A172 (cell line): Measurements from ENCODE around the gene DTX3. TPM values are rescaled to one million over a fixed set of nuclear protein-coding genes. Genes with fewer than 3 reads are reported as not detected.

ENCODE experiments used
- DNase-seq: peaks from one replicate; pipeline ENCODE4 v3.0.0-alpha.2; 2015; ENCODE audit warnings: low spot score
- total RNA-seq: library from RNA; depleted of rRNA; stranded (reverse); fragments of >200 nt; shearing (Covaris generic); gene quantifications from 2 replicates; pipeline ENCODE4 v1.2.3, GENCODE V29; 2014

DTX3 gene
- total RNA-seq, 1 experiment from 2014 or later: 13.6 TPM

DNA sequence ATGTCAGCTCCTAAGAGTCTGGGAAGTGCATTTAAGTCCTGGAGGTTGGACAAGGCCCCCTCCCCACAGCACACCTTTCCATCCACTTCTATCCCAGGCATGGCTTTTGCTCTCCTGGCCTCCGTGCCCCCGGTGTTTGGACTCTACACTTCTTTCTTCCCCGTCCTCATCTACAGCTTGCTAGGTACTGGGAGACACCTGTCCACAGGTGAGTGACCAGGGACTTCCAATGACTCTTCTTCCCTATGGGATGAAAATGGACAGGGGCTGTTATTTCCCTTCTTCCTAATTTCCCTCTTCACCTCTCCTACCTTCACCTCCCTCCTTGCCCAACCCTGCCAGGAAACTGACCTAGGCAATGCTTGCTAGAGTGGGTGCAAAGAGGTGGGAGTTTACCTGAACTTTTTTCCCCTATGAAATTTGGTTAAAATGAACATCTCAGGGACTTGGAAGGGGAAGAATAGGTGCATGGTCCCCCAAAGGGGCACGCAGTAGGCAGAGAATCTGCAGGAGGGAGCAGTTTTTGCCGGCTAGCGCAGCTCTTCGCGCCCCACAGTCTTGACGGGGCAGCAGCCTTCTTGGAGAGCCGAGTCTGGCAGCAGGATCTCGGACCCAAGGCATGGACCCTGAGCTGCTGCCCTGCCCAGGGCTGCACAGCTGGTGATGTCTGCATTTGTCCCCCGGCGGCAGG lies 15.8 kb downstream of the DTX3 start:
- DNase-seq: no peak

DNA sequence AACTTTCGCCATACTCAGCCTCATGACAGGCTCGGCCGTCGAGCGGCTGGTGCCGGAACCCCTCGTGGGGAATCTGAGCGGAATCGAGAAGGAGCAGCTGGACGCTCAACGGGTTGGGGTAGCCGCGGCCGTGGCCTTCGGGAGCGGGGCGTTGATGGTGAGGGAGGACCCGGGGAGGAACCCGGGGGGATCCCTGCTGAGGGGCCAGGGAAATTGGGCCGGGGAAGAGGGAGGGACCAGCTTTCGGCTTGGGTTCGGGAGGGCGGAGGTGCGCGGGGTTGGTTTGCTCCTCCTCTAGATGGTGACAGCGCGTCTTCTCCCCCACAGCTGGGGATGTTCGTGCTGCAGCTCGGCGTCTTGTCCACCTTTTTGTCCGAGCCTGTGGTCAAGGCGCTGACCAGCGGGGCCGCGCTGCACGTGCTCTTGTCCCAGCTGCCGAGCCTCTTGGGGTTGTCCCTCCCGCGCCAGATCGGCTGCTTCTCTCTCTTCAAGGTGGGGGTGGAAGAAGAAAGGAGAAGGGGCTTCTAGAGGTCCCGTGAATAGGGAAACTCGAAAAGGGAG lies 16.4 kb downstream of the DTX3 start:
- DNase-seq: no peak

DNA sequence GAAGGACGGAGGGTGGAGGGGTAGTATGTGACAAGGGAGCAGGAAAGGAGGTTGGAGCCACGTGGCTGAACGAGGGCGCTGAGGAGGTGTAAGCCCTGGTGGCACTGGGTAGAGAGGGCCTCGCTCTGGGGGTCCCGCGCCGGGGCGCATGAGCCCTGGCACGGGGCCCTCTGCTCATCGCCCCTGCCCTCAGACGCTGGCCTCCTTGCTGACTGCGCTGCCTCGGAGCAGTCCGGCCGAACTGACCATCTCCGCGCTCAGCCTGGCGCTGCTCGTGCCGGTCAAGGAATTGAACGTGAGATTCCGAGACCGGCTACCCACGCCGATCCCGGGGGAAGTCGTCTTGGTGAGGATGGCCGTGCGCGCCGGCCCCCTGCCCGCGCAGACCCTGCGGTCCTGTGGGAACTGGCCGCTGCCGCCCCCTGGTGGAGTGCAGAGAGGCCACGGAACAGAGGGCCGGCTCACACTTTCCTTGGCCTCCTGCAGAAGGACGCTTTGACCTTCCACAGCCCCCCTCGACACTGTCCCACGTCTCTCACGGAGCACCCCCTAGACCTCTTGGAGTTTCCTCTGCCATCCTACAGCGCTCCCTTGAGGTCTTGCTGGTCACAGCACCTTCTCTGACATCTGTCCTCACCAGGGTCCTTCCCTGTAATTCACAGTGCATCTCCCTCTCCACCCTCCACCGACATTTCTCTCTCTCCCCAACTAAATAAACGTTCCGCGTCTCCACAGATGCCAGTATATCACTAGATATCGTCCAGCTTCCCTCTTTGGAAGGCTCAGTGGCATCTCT lies 17.1 kb downstream of the DTX3 start:
- no peak for DNase-seq

DNA sequence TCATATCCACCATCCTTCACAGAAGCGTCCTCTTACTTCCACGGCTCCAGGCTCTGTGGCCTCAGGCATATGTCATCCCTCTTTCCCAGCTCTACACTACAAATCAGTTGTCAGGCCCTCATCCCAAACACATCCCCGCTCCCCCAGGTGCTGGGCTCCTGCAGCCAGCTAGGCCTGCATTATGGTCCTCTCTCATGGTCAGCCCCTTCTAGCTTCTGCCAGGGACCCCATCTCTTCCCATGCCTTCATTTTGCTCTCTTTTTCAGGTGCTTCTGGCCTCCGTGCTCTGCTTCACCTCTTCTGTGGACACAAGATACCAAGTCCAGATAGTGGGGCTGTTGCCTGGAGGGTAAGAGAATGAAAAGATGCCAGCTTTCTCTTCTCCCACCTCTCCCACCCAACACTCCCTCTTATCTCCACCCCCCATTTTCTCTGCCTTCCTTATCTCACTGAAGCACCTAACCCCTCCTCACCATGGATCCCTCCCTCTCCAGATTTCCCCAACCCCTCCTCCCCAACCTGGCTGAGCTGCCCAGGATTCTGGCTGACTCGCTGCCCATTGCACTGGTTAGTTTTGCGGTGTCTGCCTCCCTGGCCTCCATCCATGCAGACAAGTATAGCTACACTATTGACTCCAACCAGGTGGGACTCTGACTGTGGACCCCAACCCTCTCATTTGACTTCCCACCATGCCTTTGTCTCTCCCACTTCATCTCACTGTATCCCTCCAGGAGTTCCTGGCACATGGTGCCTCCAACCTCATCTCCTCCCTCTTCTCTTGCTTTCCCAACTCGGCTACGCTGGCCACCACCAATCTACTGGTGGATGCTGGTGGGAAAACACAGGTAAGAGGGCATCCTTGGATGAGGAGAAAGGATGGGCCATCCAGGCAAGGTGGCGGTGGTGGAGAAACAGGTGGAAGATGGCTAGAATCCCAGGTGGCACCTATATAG lies 17.9 kb downstream of the DTX3 start:
- no peak for DNase-seq

DNA sequence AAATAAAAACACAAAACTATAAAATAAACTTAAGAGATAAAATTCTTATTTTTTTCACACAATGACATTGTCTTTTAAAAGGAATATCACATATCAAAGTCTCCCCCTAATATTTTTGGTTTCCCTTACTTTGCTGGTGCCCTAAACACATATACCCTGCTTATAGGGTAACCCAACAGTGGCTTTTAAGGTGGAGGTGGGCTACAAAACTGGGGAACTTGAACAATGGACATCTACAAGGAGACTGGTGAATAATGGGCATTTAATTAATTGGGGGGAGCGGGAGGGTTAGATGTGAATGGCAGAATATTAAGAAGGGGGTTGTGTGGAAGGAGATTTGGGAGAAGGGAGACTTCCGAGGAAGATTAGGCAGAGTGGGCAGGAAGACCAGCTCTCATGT lies 18.8 kb downstream of the DTX3 start:
- no peak for DNase-seq

DNA sequence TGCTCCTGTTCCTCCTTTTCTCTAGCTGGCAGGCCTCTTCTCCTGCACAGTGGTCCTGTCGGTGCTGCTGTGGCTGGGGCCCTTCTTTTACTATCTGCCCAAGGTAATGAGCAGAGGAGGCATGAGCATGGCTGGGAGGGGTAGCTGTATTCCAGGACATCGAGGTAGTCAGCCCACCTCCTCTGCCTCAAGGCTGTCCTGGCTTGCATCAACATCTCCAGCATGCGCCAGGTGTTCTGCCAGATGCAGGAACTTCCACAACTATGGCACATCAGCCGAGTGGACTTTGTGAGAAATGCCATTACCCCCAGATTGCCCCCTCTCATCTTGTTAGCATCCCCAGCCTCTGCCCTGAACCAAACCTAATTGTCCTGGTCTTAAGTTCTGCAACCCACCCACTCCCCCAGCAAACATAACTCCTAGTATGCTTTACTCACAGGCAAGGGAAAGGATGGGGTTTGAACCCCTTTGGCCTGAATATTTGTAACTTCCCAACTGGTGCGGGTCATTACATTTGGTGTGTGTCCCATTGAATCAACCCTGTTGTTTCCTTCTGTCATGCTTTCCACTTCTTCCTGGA lies 19.3 kb downstream of the DTX3 start:
- no peak for DNase-seq

DNA sequence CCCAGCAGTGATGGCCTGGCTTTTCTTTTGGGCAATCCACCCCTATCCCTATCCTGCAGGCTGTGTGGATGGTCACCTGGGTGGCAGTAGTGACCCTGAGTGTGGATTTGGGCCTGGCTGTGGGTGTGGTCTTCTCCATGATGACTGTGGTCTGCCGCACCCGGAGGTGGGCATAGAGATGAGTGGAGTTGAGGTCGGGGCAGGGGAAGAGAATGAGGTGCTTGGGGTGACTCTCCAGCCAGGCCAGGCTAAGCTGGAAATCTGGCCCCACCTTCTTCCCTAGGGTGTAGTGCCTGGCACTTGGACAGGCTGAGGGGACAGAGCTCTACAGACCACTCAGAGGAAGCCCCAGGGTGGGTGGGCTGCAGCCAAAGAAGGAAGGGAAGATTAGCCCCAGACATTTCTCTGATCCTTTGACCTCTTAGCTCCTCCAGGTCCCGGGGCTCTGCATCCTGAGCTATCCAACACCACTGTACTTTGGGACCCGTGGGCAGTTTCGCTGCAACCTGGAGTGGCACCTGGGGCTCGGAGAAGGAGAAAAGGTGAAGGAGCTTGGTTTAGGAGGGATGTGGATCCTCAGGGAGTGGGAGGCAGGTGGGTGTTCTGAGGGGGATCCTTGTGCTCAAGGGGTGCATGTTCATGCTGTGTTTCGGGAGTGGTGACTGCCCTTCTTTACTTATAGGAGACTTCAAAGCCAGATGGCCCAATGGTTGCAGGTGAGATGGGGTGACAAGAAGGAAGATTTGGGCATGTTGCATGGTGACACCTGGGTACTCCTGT lies 20.0 kb downstream of the DTX3 start:
- DNase-seq: no peak

DNA sequence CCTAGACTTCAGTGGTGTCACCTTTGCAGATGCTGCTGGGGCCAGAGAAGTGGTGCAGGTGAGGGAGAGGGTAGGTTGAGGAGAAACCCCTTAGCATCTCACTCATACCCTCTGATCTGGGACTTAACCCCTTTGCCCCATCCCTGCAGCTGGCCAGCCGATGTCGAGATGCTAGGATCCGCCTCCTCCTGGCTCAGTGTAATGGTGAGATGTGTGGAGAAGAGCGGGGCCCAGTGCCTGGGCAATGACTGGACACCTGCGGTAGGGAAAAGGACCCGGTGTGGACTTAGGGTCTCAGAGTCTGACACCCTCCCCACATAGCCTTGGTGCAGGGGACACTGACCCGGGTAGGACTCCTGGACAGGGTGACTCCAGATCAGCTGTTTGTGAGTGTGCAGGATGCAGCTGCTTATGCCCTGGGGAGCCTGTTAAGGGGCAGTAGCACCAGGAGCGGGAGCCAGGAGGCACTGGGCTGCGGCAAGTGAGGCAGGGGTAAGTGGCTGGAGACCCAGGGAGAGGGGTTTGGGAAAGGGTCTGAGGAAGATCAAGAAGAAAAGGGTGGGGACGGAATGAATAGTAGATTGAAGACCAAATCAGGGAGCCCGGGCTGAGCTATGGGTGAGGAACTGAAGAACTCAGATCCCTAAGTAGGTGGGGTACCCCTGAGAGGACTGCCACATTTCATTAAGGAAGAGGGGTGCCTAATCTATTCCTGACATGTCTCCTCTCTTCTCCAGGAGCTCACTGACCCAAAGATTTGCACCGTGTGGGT lies 20.8 kb downstream of the DTX3 start:
- DNase-seq: no peak

DNA sequence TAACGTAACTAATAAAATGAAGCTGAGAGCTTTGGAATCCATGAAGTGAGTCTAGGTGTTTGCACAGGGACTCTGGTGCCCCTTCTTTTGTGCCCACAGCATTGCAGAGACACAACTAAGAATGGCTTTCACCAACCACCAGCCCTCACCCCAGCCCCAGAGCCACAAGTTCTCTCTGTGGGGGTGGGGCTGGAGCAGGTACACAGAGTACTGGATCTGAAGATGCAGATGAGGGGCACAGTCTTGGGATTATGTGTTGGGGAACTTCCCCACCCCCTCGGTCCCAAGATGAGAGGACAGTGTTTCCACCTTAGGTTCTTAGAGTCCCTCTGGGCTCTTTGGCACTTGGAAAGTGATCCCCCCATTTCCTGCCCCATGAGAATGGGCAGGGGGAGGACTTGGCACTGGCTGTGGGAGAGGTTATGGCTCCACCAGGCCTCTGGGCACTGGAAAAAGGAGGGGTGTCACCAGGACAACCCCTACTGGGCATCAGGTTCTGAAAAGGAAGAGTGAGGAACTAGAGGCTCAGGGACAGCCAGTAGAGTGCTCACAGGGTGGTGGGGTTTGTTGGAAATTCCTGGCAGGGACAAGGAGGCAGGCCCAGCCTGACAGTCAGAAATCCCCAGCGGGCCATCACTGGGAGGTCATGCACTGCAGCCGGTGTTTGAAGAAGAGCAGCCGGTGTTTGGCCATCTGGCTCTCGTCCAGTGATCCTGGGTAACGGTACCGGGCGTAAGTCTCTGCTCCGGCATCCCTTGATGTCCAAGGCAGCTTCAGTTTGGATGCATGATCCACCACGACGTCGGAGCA lies 21.7 kb downstream of the DTX3 start:
- no peak for DNase-seq

DNA sequence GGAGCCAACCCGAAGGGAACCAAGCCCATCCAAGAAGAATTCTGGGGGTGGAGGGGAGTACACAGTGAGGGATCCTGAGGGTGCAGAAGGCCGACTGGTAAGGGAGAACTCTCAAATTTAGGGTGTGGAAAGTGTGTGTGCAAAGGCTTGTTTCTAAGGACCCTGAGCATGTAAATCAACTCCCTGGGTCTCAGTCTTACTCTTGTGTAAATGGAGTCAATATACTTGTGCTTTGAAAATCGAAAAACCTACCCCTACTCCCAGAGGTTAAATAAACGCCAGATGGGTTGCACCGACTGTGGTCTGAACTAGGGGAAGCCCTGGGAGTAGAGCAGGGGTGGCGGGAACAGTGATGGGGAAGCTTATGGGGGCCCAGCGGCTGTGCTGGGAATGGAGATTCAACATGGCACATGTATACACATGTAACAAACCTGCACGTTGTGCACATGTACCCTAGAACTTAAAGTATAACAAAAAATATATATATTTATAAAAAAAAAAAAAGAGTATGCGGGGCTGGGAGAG lies 22.4 kb downstream of the DTX3 start:
- DNase-seq: no peak

DNA sequence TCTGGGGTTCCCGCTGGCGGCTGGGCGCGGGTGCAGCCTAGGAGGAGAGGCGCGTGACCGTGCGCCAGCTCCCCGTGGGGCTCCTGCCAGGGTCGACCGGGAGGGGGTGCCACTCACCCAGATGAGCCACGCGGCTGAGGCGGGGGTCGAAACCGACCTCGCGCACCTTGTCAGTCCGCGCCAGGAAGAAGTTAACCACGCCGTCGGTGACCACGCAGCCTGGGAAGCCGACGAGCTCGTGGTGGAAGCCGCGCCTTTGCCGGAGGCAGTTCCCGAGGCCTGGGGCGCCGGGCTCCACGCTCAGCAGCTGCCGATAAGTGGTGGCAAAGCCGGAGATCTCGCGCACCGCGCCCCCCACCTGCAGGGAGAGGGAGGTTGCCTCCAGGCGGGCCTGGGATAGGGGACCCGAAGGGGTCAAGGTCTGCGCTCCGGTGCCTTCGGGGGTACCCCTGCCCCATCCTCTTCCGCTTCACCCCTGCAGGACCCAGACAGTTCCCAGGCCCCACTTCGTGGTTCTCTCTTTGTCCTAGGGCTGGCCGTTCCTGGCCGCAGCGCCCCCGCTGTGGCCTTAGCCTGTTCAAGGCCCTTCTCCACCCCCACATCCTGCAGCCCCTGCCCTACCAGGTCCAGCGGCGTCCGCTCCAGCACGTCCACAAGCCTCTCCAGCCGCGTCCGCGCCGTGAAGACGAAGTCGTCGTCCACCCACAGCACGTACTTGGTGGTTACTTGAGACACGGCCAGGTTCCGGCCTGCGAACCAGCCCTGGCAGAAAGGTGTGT lies 23.1 kb downstream of the DTX3 start:
- DNase-seq: no peak

DNA sequence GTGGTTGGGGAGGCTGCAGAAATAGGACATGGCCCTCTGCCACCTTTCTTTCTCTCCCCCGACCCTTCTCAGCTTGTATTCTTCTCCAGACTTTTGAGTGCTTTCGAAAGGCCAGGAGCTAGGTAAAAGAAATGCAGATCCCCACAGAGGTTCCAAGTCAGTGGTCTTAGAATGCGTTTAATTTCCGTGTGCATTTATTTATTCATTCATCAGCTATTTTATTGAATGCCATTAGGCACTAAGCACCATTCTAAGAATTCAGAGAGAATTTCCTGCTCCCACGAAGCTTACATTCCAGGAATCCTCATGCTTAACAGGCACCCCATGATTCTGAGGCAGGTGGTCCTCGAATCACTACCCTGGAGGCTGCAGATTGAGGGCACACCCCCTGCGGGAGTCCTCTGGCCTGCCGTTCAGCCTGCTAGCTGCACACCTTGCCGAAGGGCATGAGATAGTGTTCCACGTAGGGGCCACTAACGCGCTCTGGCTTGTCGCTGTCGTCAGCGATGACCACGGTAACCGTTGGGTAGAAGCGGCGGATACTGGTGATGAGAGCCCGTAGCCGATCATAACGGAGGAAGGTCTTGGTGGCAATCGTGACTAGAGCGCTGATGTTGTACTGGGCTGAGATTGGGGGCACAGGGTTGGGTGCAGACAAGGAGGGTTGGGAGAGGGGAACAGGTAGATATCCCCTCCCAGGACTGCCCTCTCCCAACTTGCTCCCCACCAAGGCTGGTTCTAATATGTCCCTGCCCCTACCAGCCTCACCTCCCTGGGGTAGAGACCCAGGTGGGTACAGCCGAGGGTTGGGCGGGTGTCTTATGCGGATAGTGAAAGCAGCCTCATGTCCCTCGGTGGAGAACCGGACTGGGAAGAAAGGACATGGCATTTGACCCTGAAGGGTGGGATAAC lies 23.9 kb downstream of the DTX3 start:
- no peak for DNase-seq

DNA sequence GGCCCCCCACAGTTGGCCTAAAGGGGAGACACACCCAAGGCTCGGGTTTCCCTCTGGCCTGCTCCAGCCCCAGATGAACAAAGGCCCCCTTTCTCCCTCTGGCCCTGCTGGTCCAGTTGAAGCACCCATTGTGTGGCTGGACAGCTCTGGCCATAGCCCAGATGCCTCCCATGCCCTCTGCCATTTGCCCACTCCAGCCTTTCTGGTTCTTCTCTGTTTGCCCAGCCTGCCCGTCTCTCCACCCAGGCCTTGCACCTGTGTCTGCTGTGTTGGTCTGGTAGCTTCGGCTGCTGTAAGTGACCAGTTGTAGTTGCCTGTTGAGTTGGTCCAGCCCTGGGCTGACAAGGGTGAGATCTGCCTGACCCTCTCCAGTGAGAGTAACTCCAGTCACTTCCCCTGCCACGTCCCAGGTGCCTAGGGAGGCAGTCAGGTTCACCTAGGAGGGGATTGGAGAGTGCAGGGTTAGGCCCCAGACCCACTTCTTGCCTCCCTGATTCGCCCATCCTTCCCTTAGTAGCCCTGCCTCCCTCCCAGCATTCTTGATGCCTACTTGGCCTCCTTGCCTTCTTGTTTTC lies 25.4 kb downstream of the DTX3 start:
- DNase-seq: no peak

DNA sequence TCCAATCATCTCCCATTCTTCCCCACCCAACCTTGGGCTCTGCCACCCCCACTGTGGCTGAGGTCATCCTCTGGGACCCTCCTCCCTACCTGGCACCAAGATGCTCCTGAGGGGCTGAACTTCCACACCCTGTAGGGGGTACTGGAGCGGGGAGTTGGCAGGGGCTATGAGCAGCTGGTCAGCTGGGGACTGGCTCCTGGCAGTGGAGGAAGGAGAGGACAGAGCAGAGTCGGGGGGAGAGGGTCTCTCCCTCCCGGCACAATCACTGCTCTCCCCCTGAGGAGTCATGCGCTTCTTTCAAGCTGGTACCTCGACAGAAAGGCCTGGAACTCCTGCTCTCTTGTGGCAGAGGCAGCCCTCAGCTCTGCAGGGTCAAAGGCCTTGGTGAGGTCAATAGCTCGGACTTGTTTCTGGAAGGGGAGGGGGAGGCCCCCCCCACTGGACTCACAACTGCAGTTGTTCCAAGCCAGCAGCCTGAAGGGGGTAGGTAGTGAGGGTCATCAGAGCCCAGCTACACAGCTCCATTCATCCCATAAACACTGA lies 26.3 kb downstream of the DTX3 start:
- no peak for DNase-seq

DNA sequence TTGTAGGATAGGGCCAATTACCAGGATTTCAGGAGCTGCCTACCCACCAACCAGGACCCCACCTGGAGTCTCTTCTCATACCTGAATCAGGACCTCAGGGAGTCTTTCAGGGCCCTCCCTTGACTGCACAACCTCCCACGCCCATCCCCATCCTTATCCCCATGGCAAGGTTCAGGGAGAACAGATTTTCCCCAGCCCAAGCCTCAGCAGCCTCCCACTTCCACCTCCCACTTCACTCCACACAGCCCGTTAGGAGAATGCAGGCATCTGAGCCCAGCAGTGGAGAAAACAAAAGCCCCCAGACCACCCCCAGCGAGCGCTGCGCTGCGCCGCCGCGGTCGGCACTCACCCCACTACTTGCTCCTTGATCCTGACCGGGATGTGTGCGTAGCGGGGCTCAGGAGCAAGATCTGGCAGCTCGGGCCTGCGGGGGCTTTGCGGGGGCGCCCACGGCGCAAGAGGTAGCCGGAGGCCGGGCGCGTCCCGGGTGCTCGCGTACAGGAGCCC lies 27.0 kb downstream of the DTX3 start:
- no peak for DNase-seq
